HG02623 (cell line): ENCODE results near the gene RAB9B.
"Not testable (repeated sequence)": the region's sequence is repeated elsewhere in the genome, so short reads cannot be mapped to it uniquely, and the experiment has no call there.

Experiments used
- ATAC-seq: cut with Tn5 transposase; IDR thresholded peaks from one replicate; pipeline ENCODE4 v1.9.1; 2021; ENCODE audit warnings: moderate library complexity; ENCODE audit not compliant: unreplicated experiment

The RAB9B gene

DNA sequence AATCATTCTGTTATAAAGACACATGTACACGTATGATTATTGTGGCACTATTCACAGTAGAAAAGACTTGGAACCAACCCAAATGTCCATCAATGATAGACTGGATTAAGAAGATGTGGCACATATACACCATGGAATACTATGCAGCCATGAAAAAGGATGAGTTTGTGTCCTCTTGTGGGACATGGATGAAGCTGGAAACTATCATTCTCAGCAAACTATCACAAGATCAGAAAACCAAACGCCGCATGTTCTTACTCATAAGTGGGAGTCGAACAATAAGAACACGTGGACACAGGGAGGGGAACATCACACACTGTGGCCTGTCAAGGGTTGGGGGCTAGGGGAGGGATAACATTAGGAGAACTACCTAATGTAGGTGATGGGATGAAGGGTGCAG lies 15.0 kb downstream of the RAB9B start:
- not testable (repeated sequence) for ATAC-seq

GRCh38 chrX:103811858-103812257 lies 20.2 kb downstream of the RAB9B start:
- no peak for ATAC-seq

GRCh38 chrX:103806862-103807474 lies 25.1 kb downstream of the RAB9B start:
- no peak for ATAC-seq

GRCh38 chrX:103805860-103806259 lies 26.2 kb downstream of the RAB9B start:
- no peak for ATAC-seq

GRCh38 chrX:103800318-103800717 lies 31.7 kb downstream of the RAB9B start:
- no peak for ATAC-seq

DNA sequence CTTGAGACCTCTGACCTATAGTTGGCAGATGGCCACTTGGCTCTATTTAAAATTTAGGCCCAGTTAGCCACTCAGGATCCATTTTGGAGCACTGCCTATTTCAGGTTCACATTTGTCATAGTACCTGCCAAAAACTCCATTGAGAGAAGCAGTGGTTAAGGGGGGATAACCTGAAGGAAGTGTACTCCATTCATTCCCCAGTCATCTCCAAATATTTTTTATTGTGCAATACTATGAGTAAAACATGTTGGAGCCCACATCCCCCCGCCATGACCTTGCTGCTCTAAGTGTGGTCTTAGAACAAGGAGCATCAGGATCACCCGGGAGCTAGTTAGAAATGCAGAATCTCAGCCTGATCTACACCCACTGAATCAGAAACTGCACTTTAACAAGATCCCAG lies 34.4 kb downstream of the RAB9B start:
- ATAC-seq = no peak

DNA sequence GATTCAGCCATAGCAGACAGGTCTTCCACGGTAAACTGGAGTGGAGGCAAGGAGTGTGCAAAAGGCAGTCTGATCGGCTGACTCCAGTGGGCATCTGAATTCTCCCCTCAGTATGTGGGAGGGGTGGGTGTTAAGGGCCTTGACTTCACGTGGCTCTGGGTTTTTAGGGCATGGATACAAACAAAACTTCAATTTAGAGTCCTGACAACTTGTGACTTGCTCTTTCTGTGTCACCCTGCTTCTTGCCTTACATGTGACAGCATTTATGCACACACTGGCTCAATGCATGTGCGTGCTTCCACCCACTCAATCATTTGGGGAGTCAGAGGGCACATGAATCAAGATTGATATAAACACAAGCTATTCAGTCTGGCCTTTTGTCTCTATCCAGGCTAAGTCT lies 37.9 kb downstream of the RAB9B start:
- ATAC-seq = no peak

- no peak for ATAC-seq
Observed at GRCh38 chrX:103793545-103793940, 38.5 kb downstream of the RAB9B start.

DNA sequence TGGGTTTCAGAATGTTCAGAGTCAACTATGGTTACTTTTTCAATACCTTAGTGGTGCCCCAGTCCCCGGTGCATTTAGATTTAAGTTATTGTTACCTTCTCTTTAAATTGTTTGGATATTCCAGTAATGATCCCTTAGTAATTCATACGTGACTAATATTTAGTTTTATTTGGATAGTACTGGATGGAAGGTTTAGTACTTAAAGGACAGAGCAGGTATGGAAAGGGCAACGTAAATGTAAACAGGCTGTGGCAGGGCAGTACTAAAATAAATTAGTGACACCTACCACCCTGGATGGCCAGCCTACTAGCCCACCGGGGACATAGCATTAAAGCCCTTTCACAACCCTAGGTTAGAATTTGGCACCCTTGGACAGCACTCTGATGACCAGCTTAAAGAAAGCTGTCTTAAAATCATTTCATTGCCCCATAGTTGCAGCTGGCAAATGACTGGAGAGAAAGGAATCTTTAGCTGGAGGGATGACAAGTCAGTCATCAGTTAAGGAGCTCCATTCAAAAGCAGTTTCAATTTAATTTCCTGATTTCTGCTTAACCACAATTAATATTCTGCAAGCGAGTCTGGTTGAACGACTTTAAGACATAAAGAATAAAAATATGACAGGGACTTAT lies 39.0 kb downstream of the RAB9B start:
- no peak for ATAC-seq

DNA sequence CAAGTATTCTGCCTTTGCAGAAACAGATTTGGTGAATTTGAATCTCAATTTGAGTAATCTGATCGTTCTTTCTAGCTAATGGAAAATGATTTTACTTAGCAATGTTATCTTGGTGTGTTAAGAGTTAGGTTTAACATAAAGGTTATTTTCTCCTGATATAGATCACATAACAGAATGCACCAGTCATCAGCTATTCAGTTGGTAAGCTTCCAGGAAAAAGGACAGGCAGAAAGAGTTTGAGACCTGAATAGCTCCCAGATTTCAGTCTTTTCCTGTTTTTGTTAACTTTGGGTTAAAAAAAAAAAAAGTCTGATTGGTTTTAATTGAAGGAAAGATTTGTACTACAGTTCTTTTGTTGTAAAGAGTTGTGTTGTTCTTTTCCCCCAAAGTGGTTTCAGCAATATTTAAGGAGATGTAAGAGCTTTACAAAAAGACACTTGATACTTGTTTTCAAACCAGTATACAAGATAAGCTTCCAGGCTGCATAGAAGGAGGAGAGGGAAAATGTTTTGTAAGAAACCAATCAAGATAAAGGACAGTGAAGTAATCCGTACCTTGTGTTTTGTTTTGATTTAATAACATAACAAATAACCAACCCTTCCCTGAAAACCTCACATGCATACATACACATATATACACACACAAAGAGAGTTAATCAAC lies 40.1 kb downstream of the RAB9B start:
- no peak for ATAC-seq

DNA sequence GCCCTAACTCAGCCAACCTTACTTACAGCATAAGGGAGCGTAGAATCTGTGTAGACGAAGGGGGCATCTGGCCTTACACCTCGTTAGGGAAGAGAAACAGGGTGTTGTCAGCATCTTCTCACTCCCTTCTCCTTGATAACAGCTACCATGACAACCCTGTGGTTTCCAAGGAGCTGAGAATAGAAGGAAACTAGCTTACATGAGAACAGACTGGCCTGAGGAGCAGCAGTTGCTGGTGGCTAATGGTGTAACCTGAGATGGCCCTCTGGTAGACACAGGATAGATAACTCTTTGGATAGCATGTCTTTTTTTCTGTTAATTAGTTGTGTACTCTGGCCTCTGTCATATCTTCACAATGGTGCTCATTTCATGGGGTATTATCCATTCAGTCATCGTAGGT lies 40.8 kb downstream of the RAB9B start:
- no peak for ATAC-seq

DNA sequence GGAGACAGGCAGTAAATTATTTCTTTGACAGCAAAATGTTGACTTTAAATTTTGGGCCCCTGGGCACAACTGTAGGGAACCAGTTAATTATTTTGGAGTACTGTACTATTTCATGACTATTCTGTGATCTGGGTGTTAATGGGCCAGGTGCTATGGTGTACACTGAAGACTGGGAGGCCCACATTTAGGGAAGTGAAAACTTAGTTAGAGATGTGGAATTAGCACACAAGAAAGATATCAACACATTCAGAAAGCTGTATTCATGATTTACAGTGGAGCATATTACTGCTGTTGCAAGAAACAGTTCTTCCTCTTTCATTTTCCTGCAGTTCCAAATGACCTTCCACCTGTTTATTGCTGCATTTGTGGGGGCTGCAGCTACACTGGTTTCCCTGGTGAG lies 43.1 kb downstream of the RAB9B start:
- ATAC-seq = peak; percentile 87

DNA sequence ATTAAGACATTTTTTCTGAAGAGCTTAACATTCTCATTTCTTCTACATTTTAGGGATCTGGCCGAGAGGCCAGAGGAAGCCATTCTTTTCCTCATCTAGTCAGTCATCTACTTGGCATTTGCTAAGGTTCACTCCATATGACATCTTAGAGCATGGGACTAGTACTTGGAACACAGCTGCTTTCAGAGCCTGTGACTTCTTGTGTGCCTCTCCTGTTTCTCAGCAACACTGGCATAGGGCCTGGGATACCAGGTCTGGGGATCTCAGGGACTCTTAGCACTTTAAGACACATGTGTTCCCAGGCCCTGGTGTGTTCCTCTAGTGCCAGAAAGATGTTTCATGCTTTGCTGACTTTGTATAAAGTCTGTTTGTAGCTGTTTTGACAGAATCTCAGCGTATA lies 48.1 kb downstream of the RAB9B start:
- no peak for ATAC-seq

DNA sequence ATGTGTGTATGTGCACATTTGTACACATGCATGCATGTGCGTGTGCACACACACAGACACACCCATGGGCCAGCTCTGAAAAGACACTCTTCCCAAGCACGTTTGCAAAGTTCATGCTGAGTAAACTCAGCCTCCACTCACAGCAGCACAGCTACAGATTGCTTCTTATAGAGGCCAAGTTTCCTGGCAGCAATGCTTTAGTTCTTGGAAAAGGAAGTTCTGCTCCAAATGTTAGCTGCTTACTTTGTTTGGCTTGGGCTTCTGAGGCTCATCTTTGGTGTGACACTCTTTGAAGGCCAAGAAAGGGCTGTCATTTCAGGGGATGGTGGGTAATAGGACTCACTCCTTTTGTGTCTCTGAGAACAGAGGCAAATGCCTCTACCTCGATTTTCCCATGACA lies 48.9 kb downstream of the RAB9B start:
- ATAC-seq = no peak

DNA sequence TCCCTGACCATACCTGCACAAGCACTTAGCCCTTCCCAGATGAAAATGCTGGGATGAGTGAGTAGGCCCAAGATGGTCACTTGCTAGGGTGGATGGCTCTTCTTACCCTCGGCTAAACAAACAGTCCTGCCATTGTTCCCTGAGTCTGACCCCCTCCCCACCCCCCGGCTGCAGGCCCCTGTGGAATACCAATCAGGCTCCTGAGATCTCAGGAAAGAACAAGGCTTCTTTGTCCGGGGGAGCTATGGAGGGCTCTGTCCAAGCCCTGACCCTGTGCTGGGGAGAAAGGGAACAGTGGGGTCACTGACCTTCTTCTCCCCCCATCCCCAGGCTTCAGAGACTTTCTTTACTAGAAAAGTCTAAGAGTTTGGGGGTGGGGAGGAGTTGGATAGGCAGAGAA lies 49.4 kb downstream of the RAB9B start:
- no peak for ATAC-seq

DNA sequence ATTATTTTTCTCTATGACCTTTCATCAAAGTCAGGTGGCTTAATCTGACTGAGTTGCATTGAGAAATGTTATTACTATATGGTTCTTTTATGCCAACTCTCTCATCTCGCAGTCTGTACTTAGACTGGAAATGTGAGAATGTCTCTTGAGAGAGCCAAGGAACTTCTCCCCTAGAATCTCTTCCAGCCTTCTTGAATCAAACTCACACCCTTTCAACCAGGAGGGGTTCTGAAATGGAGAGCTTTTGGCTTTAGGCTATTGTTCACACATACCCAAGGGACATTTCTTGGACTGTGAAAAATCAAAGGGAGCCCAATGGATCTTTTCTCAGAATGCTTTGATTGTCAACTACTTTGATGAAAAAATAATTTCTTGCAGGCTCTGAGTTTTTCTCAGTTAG lies 50.4 kb downstream of the RAB9B start:
- no peak for ATAC-seq

DNA sequence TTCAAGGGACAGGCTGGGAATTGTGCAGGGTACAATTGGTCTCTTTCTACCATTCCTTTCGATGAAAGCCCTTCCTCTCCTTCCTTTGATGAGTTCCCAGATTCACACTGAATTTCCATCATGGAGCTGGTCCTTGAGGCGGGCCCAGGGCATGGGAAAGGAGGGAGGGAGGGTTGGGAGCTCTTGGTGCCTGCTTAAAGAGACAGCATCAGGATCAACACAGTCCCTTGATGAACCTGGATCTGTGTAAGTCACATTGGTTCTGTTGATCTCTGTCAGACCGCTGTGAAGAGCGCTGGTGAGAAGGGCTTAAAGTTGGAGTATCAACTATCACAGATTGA lies 51.0 kb downstream of the RAB9B start:
- ATAC-seq = no peak

DNA sequence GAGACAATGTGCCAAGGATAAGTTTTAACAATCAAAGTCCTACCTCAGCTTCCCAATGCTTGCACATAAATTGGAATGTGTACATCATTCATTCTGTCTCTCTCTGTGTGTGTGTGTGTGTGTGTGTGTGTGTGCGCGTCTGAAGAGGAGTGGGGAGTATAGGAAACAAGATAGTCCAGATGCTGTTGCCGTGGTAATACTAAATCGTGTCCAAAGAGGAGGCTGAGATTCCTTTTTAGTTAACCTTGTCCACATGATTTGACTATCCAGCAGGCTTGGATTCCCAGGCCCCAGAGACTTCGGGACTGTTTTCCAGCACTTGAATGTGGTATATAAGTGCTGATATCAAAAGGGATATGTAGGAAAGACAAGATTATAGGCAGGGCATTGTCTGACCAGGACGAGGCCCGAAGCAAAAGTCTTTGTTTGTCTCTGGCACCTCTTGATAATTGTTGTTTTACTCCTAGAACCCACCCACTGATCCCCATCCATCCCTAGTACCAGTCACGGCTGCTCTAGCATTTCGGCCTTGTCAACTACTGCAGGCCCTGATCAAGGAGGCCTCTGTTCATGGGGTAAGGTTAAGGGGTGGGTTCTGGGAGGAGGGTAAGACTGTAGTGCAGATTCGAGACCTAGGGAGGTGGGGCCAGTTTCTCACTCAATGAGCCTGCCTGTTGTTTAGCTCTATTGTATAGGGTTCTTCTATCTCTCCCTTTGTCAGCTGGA lies 51.6 kb downstream of the RAB9B start:
- no peak for ATAC-seq

DNA sequence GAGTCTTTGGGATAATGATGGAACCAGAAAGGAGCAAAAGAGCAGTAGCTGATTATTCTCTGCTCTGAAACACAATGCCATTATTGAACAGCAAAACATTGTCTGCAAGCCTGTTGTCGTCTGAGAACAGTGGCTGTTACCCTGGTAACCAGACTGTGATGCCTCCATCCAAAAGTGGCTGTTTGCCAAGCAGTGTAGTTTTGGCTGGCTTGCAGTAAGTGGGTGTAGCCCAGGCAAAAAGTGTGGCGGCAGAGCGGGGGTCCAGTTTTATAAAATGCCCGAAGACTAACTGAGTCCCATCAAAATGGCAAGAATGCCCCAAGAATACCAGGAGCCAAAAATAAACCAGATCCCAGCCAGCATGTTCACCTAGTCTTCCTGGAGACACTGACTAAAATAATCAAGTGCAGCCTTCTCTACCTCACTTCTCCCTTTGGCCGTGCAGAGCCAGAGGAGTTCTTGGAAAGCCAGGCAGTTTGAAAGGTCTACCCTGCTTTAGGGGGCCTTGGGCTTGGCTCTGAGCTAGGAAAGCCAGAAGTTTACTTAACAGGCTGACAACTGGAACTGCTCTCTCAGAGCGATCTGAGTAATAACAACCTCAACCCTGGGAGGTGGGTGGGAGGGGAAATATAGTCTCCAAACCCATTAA lies 52.8 kb downstream of the RAB9B start:
- ATAC-seq = no peak

DNA sequence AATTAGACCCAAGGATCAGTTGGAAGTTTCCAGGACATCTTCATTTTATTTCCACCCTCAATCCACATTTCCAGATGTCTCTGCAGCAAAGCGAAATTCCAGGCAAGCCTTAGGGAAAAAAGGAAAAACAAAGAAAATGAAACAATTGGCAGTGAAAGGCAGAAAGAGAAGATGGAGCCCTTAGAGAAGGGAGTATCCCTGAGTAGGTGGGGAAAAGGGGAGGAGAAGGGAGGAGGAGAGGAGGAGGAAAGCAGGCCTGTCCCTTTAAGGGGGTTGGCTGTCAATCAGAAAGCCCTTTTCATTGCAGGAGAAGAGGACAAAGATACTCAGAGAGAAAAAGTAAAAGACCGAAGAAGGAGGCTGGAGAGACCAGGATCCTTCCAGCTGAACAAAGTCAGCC lies 55.5 kb downstream of the RAB9B start, which contains the start of gene PLP1:
TSS of gene PLP1 (plus strand) at position 295 of the 400 bp plus-strand sequence. CDS start 156 bp downstream, outside the sequence.
- no peak for ATAC-seq

GRCh38 chrX:103774070-103774642 lies 57.9 kb downstream of the RAB9B start:
- no peak for ATAC-seq
